H9 (cell line): Measurements from ENCODE around the gene KDM2B. TPM values are rescaled to one million over a fixed set of nuclear protein-coding genes. Genes with fewer than 3 reads are reported as not detected.

Experiments
- DNase-seq: peaks from one replicate; pipeline ENCODE4 v3.0.0-alpha.2; 2017
- H2AFZ ChIP-seq: one replicate; pipeline ENCODE4 v1.6.1; 2013; ENCODE audit warnings: mild to moderate bottlenecking, low read length, control low read depth, moderate library complexity
- H2AK5ac ChIP-seq: 2 replicates; pipeline ENCODE4 v1.6.1; 2013; ENCODE audit warnings: low read length, control low read depth, mixed read lengths; ENCODE audit not compliant: insufficient read length
- H2BK120ac ChIP-seq: one replicate; pipeline ENCODE4 v1.6.1; 2013; ENCODE audit warnings: low read depth, mild to moderate bottlenecking, low read length, control low read depth, inconsistent platforms; ENCODE audit not compliant: poor library complexity, severe bottlenecking
- H2BK12ac ChIP-seq: 2 replicates; pipeline ENCODE4 v1.6.1; 2013; ENCODE audit warnings: low read length, control low read depth, mixed read lengths, low read depth; ENCODE audit not compliant: insufficient read length
- H2BK15ac ChIP-seq: 2 replicates; pipeline ENCODE4 v1.6.1; 2013; ENCODE audit warnings: low read depth, low read length, control low read depth
- H2BK20ac ChIP-seq: one replicate; pipeline ENCODE4 v1.6.1; 2013; ENCODE audit warnings: low read depth, mild to moderate bottlenecking, low read length, control low read depth, inconsistent platforms; ENCODE audit not compliant: poor library complexity, severe bottlenecking
- H2BK5ac ChIP-seq: 2 replicates; pipeline ENCODE4 v1.6.1; 2013; ENCODE audit warnings: low read length, control low read depth, mixed read lengths; ENCODE audit not compliant: insufficient read length
- H3K14ac ChIP-seq: 2 replicates; pipeline ENCODE4 v1.6.1; 2013; ENCODE audit warnings: low read length, control low read depth; ENCODE audit not compliant: insufficient read depth
- H3K18ac ChIP-seq: 2 replicates; pipeline ENCODE4 v1.6.1; 2013; ENCODE audit warnings: low read depth, mild to moderate bottlenecking, mixed read lengths, low read length, control low read depth; ENCODE audit not compliant: insufficient read length
- H3K23ac ChIP-seq: 2 replicates; pipeline ENCODE4 v1.6.1; 2013; ENCODE audit warnings: low read length, control low read depth, mixed read lengths, low read depth; ENCODE audit not compliant: insufficient read length
- H3K23me2 ChIP-seq: 2 replicates; pipeline ENCODE4 v1.6.1; 2013; ENCODE audit warnings: low read depth, mild to moderate bottlenecking, mixed read lengths, low read length, control low read depth; ENCODE audit not compliant: insufficient read length, poor library complexity, severe bottlenecking
- H3K27ac ChIP-seq: 2 replicates; pipeline ENCODE4 v1.5.1; 2013; ENCODE audit warnings: low read length, control low read depth, mixed read lengths, low read depth; ENCODE audit not compliant: insufficient read length
- H3K27me3 ChIP-seq: 2 replicates; pipeline ENCODE4 v1.6.1; 2013; ENCODE audit warnings: low read length, control low read depth, inconsistent platforms; ENCODE audit not compliant: insufficient read depth
- H3K4ac ChIP-seq: 2 replicates; pipeline ENCODE4 v1.6.1; 2013; ENCODE audit warnings: low read depth, mild to moderate bottlenecking, control low read depth, inconsistent platforms, low read length, moderate library complexity
- H3K4me1 ChIP-seq: 2 replicates; pipeline ENCODE4 v1.6.1; 2013; ENCODE audit warnings: low read length, control low read depth, inconsistent platforms; ENCODE audit not compliant: insufficient read depth
- H3K4me2 ChIP-seq: 2 replicates; pipeline ENCODE4 v1.6.1; 2013; ENCODE audit warnings: low read length, control low read depth, mixed read lengths; ENCODE audit not compliant: insufficient read length, insufficient read depth
- H3K56ac ChIP-seq: 2 replicates; pipeline ENCODE4 v1.6.1; 2013; ENCODE audit warnings: low read depth, mild to moderate bottlenecking, mixed read lengths, low read length, control low read depth; ENCODE audit not compliant: insufficient read length
- H3K79me1 ChIP-seq: 2 replicates; pipeline ENCODE4 v1.6.1; 2013; ENCODE audit warnings: low read depth, mild to moderate bottlenecking, moderate library complexity, low read length, control low read depth, inconsistent platforms; ENCODE audit not compliant: insufficient read depth, poor library complexity, severe bottlenecking
- H3K79me2 ChIP-seq: 2 replicates; pipeline ENCODE4 v1.6.1; 2013; ENCODE audit warnings: low read length, control low read depth, inconsistent platforms; ENCODE audit not compliant: insufficient read depth
- H3K9ac ChIP-seq: 2 replicates; pipeline ENCODE4 v1.6.1; 2013; ENCODE audit warnings: low read length, control low read depth, mixed read lengths; ENCODE audit not compliant: insufficient read length; ENCODE audit errors: extremely low read depth
- H3K9me3 ChIP-seq: one replicate; pipeline ENCODE4 v1.6.1; 2013; ENCODE audit warnings: low read depth, low read length, inconsistent platforms; ENCODE audit not compliant: control insufficient read depth
- H3T11ph ChIP-seq: one replicate; pipeline ENCODE4 v1.6.1; 2013; ENCODE audit warnings: mild to moderate bottlenecking, low read length, control low read depth, inconsistent platforms
- H4K20me1 ChIP-seq: one replicate; pipeline ENCODE4 v1.6.1; 2013; ENCODE audit not compliant: control insufficient read depth, insufficient read length, insufficient read depth
- H4K5ac ChIP-seq: 2 replicates; pipeline ENCODE4 v1.6.1; 2013; ENCODE audit warnings: low read depth, mild to moderate bottlenecking, mixed read lengths, low read length, control low read depth; ENCODE audit not compliant: insufficient read length
- H4K8ac ChIP-seq: replicated peaks from 2 replicates; pipeline ENCODE4 v1.6.1; 2013; ENCODE audit warnings: low read length, control low read depth, mixed read lengths, low read depth; ENCODE audit not compliant: insufficient read length
- H4K91ac ChIP-seq: 2 replicates; pipeline ENCODE4 v1.6.1; 2013; ENCODE audit warnings: low read depth, mild to moderate bottlenecking, moderate library complexity, mixed read lengths, low read length, control low read depth; ENCODE audit not compliant: insufficient read length
- H3K27ac Mint-ChIP-seq, 3 experiments: 2 replicates in 2 of 3; 3 replicates in 1 of 3; pipeline ENCODE4 v1.8.0; 2020 to 2021; ENCODE audit warnings: mixed read lengths in 3 of 3, mild to moderate bottlenecking in 1 of 3, moderate library complexity in 1 of 3
- H3K27me3 Mint-ChIP-seq: 2 replicates; pipeline ENCODE4 v1.8.0; 2021; ENCODE audit warnings: low read depth, mild to moderate bottlenecking, moderate library complexity, mixed read lengths
- H3K36me3 Mint-ChIP-seq, 3 experiments: 2 replicates in 2 of 3; 3 replicates in 1 of 3; pipeline ENCODE4 v1.8.0; 2020 to 2021; ENCODE audit warnings: low read depth in 3 of 3, mixed read lengths in 3 of 3; ENCODE audit not compliant: insufficient read depth in 1 of 3
- H3K4me1 Mint-ChIP-seq, 2 experiments: 2 replicates each; pipeline ENCODE4 v1.8.0; 2020; ENCODE audit warnings: mixed read lengths in 2 of 2
- H3K4me3 Mint-ChIP-seq, 2 experiments: 2 replicates in 1 of 2; 3 replicates in 1 of 2; pipeline ENCODE4 v1.8.0; 2020 to 2021; ENCODE audit warnings: mild to moderate bottlenecking in 2 of 2, mixed read lengths in 2 of 2, moderate library complexity in 1 of 2
- H3K9me3 Mint-ChIP-seq, 2 experiments: 2 replicates in 1 of 2; 3 replicates in 1 of 2; pipeline ENCODE4 v1.8.0; 2020; ENCODE audit warnings: mild to moderate bottlenecking in 2 of 2, mixed read lengths in 2 of 2, moderate library complexity in 1 of 2
- CTCF ChIP-seq: fragments of 200-600 bp; sonication (generic); conservative IDR thresholded peaks from 3 replicates; pipeline ENCODE4 v1.8.0; 2021; ENCODE audit warnings: antibody characterized with exemption, mild to moderate bottlenecking
- WGBS: extraction: QIAGEN DNeasy Blood & Tissue Kit; methylation state at CpG from one replicate; pipeline ENCODE4 v1.1.7; 2013; ENCODE audit warnings: missing lambda C conversion rate, low lambda C conversion rate, mixed read lengths; ENCODE audit not compliant: insufficient read length; ENCODE audit errors: extremely low coverage; 5-methylcytosine and 5-hydroxymethylcytosine counted together
- total RNA-seq: library from RNA; stranded (reverse); gene quantifications from 2 replicates; pipeline ENCODE4 v1.2.1, GENCODE V29; 2021

The KDM2B gene
- total RNA-seq, 1 experiment from 2014 or later = 143 TPM

- H3K23ac ChIP-seq = no peak overlapping the region
- peak overlapping the region; percentile 2 to 81 (median 3); a peak in 6 of 7 replicates for H3K27ac Mint-ChIP-seq
- H2BK20ac ChIP-seq = no peak overlapping the region
- H3K27ac ChIP-seq = no peak overlapping the region
- no peak overlapping the region for H3K56ac ChIP-seq
- H3K9me3 Mint-ChIP-seq = no peaks in the 10 kb centered on the region; a peak in 1 of 5 replicates
- H3K18ac ChIP-seq = no peak overlapping the region
- H4K91ac ChIP-seq = no peak overlapping the region
- H3K9ac ChIP-seq = no peak overlapping the region
- H3K79me2 ChIP-seq = peaks cover 3% of the 10 kb centered on the region; the same call in 1 of the 2 replicates
- H4K20me1 ChIP-seq = peaks cover 3% of the 10 kb centered on the region
- H3K14ac ChIP-seq = no peak overlapping the region
- peaks cover 5% of the 10 kb centered on the region; the same call in 1 of the 2 replicates for H3K4me1 ChIP-seq
- H4K5ac ChIP-seq = no peak overlapping the region
- peaks cover 29 to 65% (median 54%) of the 10 kb centered on the region in 3 experiments for H3K36me3 Mint-ChIP-seq
- WGBS = no CpG with 5 or more reads among the region's 6 CpGs
- H3K23me2 ChIP-seq = no peaks in the 10 kb centered on the region
- no peak overlapping the region for H2AK5ac ChIP-seq
- H2BK5ac ChIP-seq = no peak overlapping the region
- peak overlapping the region; percentile 0 for H3K4me2 ChIP-seq
- peak; percentile 79 for DNase-seq
- no peak overlapping the region for H2BK120ac ChIP-seq
- H2BK15ac ChIP-seq = no peak overlapping the region
- peaks cover 32 to 41% of the 10 kb centered on the region in 2 experiments for H3K4me1 Mint-ChIP-seq
- no peaks in the 10 kb centered on the region for H3K27me3 Mint-ChIP-seq
- H2BK12ac ChIP-seq = no peak overlapping the region
- H3K4me3 Mint-ChIP-seq = peak overlapping the region in 1 of 2 experiments; percentile 9; a peak in 2 of 5 replicates
- H2AFZ ChIP-seq = no peak overlapping the region
- no peak overlapping the region for H3K4ac ChIP-seq
- H4K8ac ChIP-seq = no peak overlapping the region
- no peak overlapping the region for H3T11ph ChIP-seq
- TF ChIP-seq CTCF = 0 out of 3 replicates have a peak, but pooled peaks have one; percentile 11
- no peaks in the 10 kb centered on the region for H3K9me3 ChIP-seq
- no peaks in the 10 kb centered on the region for H3K27me3 ChIP-seq
- peaks cover 10% of the 10 kb centered on the region for H3K79me1 ChIP-seq
Measured at GRCh38 chr12:121530600-121531355, 50.0 kb downstream of the KDM2B start.
